CD8-positive, alpha-beta memory T cell (primary cell): ENCODE data around the gene NTM. TPM values are rescaled to one million over a fixed set of nuclear protein-coding genes. Genes with fewer than 3 reads are reported as not detected.

Source experiments
- CTCF ChIA-PET: fragments of 350-600 bp; sonication (Branson Sonifier 250); formaldehyde crosslinking; loops from one replicate; lab custom pipeline; 2021; ENCODE audit warnings: antibody characterized with exemption; lab: Charles Lee
- POLR2A ChIA-PET: fragments of 350-600 bp; sonication (Branson Sonifier 250); formaldehyde crosslinking; loops from one replicate; lab custom pipeline; 2021; ENCODE audit warnings: antibody characterized with exemption; lab: Charles Lee
- DNase-seq, 5 donors: peaks; one replicate each; pipeline versions ENCODE4 v3.0.0 to v3.0.0-alpha.2; 2020 to 2022; ENCODE audit warnings: mixed read lengths in 1 of 5
- H3K27ac ChIP-seq: one replicate; pipeline ENCODE4 v1.7.0; 2013; ENCODE audit warnings: low read depth, mild to moderate bottlenecking, low read length, moderate library complexity
- H3K27me3 ChIP-seq: 2 replicates; pipeline ENCODE4 v1.7.0; 2013; ENCODE audit warnings: low read length, mild to moderate bottlenecking; ENCODE audit not compliant: insufficient read depth, poor library complexity, severe bottlenecking
- H3K36me3 ChIP-seq: 2 replicates; pipeline ENCODE4 v1.7.0; 2013; ENCODE audit warnings: mild to moderate bottlenecking, low read length, moderate library complexity; ENCODE audit not compliant: insufficient read depth
- H3K4me1 ChIP-seq: 2 replicates; pipeline ENCODE4 v1.7.0; 2013; ENCODE audit warnings: mild to moderate bottlenecking, low read length, moderate library complexity; ENCODE audit not compliant: insufficient read depth
- H3K4me3 ChIP-seq: 2 replicates; pipeline ENCODE4 v1.7.0; 2013; ENCODE audit warnings: mild to moderate bottlenecking, low read length
- H3K9me3 ChIP-seq: 2 replicates; pipeline ENCODE4 v1.7.0; 2013; ENCODE audit warnings: mild to moderate bottlenecking, low read length
- H3K27ac Mint-ChIP-seq, 8 donors: one replicate each; pipeline ENCODE4 v1.8.0; 2020 to 2021; ENCODE audit warnings: mixed read lengths in 8 of 8, mild to moderate bottlenecking in 6 of 8, inconsistent platforms in 3 of 8, moderate library complexity in 3 of 8
- H3K27me3 Mint-ChIP-seq, 2 donors: one replicate each; pipeline ENCODE4 v1.8.0; 2020 to 2021; ENCODE audit warnings: mixed read lengths in 2 of 2, mild to moderate bottlenecking in 1 of 2, moderate library complexity in 1 of 2
- H3K36me3 Mint-ChIP-seq, 3 donors: one replicate each; pipeline ENCODE4 v1.8.0; 2020 to 2021; ENCODE audit warnings: mixed read lengths in 3 of 3, inconsistent platforms in 1 of 3, mild to moderate bottlenecking in 1 of 3
- H3K4me1 Mint-ChIP-seq, 3 donors: one replicate each; pipeline ENCODE4 v1.8.0; 2020 to 2021; ENCODE audit warnings: mixed read lengths in 3 of 3, inconsistent platforms in 1 of 3, mild to moderate bottlenecking in 1 of 3
- H3K4me3 Mint-ChIP-seq, 7 donors: one replicate each; pipeline ENCODE4 v1.8.0; 2020 to 2021; ENCODE audit warnings: mixed read lengths in 7 of 7, mild to moderate bottlenecking in 6 of 7, moderate library complexity in 4 of 7, inconsistent platforms in 2 of 7
- H3K9me3 Mint-ChIP-seq, 5 donors: one replicate each; pipeline ENCODE4 v1.8.0; 2020 to 2022; ENCODE audit warnings: mixed read lengths in 5 of 5, mild to moderate bottlenecking in 3 of 5, moderate library complexity in 2 of 5, inconsistent platforms in 1 of 5
- polyA plus RNA-seq: library from polyadenylated mRNA; unstranded; fragments of 300-500 nt; fragmentation: Illumina TruSeq; gene quantifications from one replicate; pipeline ENCODE4 v1.2.3, GENCODE V29; 2021
- total RNA-seq, 2 experiments: library from RNA; stranded (reverse); gene quantifications; one replicate each; pipeline ENCODE4 v1.2.3, GENCODE V29; 2021

The NTM gene
- total and polyA plus RNA-seq, 3 experiments from 2014 or later = not detected

- no peak overlapping the region for H3K27ac Mint-ChIP-seq
- no peaks in the 10 kb centered on the region for H3K36me3 Mint-ChIP-seq
- H3K27me3 Mint-ChIP-seq = peaks cover 0 to 2% of the 10 kb centered on the region in 2 donors
- no peaks in the 10 kb centered on the region for H3K27me3 ChIP-seq
- H3K4me3 ChIP-seq = no peak overlapping the region
- ChIA-PET POLR2A (no interaction called here), CTCF (no interaction called here)
- H3K9me3 ChIP-seq = no peaks in the 10 kb centered on the region
- H3K4me1 Mint-ChIP-seq = no peaks in the 10 kb centered on the region
- peaks cover 0 to 4% (median 1%) of the 10 kb centered on the region in 5 donors for H3K9me3 Mint-ChIP-seq
- H3K4me3 Mint-ChIP-seq = no peak overlapping the region
- H3K36me3 ChIP-seq = no peaks in the 10 kb centered on the region
- no peak for DNase-seq
- H3K27ac ChIP-seq = no peak overlapping the region
- no peaks in the 10 kb centered on the region for H3K4me1 ChIP-seq
Observed at GRCh38 chr11:132035766-132036165, 665.4 kb downstream of the NTM start.

GRCh38 chr11:132036220-132036619 is 665.8 kb downstream of the NTM start:
- no peaks in the 10 kb centered on the region for H3K27me3 ChIP-seq
- DNase-seq = no peak
- ChIA-PET POLR2A (no interaction called here), CTCF (no interaction called here)
- H3K4me1 Mint-ChIP-seq = no peaks in the 10 kb centered on the region
- H3K9me3 ChIP-seq = no peaks in the 10 kb centered on the region
- H3K27ac Mint-ChIP-seq = no peak overlapping the region
- H3K27me3 Mint-ChIP-seq = peaks cover 0 to 2% of the 10 kb centered on the region in 2 donors
- no peaks in the 10 kb centered on the region for H3K36me3 Mint-ChIP-seq
- H3K9me3 Mint-ChIP-seq = peaks cover 0 to 7% (median 1%) of the 10 kb centered on the region in 5 donors
- H3K36me3 ChIP-seq = no peaks in the 10 kb centered on the region
- no peak overlapping the region for H3K4me3 Mint-ChIP-seq
- no peak overlapping the region for H3K4me3 ChIP-seq
- H3K4me1 ChIP-seq = no peaks in the 10 kb centered on the region
- H3K27ac ChIP-seq = no peak overlapping the region

GRCh38 chr11:132036746-132037466 is 666.5 kb downstream of the NTM start:
- Mint-ChIP-seq H3K4me3 (no peak overlapping the region), H3K36me3 (no peaks in the 10 kb centered on the region), H3K9me3 (peaks cover 0 to 7% (median 1%) of the 10 kb centered on the region in 5 donors), H3K4me1 (no peaks in the 10 kb centered on the region), H3K27me3 (peaks cover 0 to 2% of the 10 kb centered on the region in 2 donors), H3K27ac (no peak overlapping the region)
- no peak overlapping the region for H3K27ac ChIP-seq
- ChIA-PET POLR2A (no interaction called here), CTCF (no interaction called here)
- no peak for DNase-seq
- H3K36me3 ChIP-seq = no peaks in the 10 kb centered on the region
- no peaks in the 10 kb centered on the region for H3K27me3 ChIP-seq
- no peaks in the 10 kb centered on the region for H3K4me1 ChIP-seq
- H3K4me3 ChIP-seq = no peak overlapping the region
- H3K9me3 ChIP-seq = no peaks in the 10 kb centered on the region

- no peaks in the 10 kb centered on the region for H3K36me3 ChIP-seq
- H3K4me3 ChIP-seq = no peak overlapping the region
- Mint-ChIP-seq H3K36me3 (no peaks in the 10 kb centered on the region), H3K27me3 (no peaks in the 10 kb centered on the region), H3K4me1 (no peaks in the 10 kb centered on the region), H3K4me3 (no peak overlapping the region), H3K27ac (no peak overlapping the region), H3K9me3 (peaks cover 0 to 7% (median 1%) of the 10 kb centered on the region in 5 donors)
- H3K9me3 ChIP-seq = no peaks in the 10 kb centered on the region
- CTCF ChIA-PET = no interaction called here
- no peaks in the 10 kb centered on the region for H3K27me3 ChIP-seq
- DNase-seq = no peak
- POLR2A ChIA-PET = no interaction called here
- H3K27ac ChIP-seq = no peak overlapping the region
- H3K4me1 ChIP-seq = no peaks in the 10 kb centered on the region
Observed at GRCh38 chr11:132037467-132037862, 667.0 kb downstream of the NTM start.

GRCh38 chr11:132037956-132038355 is 667.5 kb downstream of the NTM start:
- no peaks in the 10 kb centered on the region for H3K36me3 ChIP-seq
- no peak overlapping the region for H3K4me3 ChIP-seq
- no peak overlapping the region for H3K4me3 Mint-ChIP-seq
- peaks cover 0 to 7% (median 1%) of the 10 kb centered on the region in 5 donors for H3K9me3 Mint-ChIP-seq
- CTCF ChIA-PET = no interaction called here
- no peaks in the 10 kb centered on the region for H3K9me3 ChIP-seq
- no peaks in the 10 kb centered on the region for H3K27me3 ChIP-seq
- H3K27ac Mint-ChIP-seq = no peak overlapping the region
- H3K4me1 Mint-ChIP-seq = no peaks in the 10 kb centered on the region
- H3K36me3 Mint-ChIP-seq = no peaks in the 10 kb centered on the region
- POLR2A ChIA-PET = no interaction called here
- DNase-seq = no peak
- no peaks in the 10 kb centered on the region for H3K4me1 ChIP-seq
- no peaks in the 10 kb centered on the region for H3K27me3 Mint-ChIP-seq
- H3K27ac ChIP-seq = no peak overlapping the region

- ChIA-PET CTCF (no interaction called here), POLR2A (no interaction called here)
- Mint-ChIP-seq H3K36me3 (no peaks in the 10 kb centered on the region), H3K4me1 (no peaks in the 10 kb centered on the region), H3K27me3 (no peaks in the 10 kb centered on the region), H3K27ac (no peak overlapping the region), H3K4me3 (no peak overlapping the region), H3K9me3 (peaks cover 0 to 9% (median 1%) of the 10 kb centered on the region in 5 donors)
- no peaks in the 10 kb centered on the region for H3K4me1 ChIP-seq
- H3K27ac ChIP-seq = no peak overlapping the region
- DNase-seq = no peak
- H3K27me3 ChIP-seq = no peaks in the 10 kb centered on the region
- no peak overlapping the region for H3K4me3 ChIP-seq
- H3K9me3 ChIP-seq = no peaks in the 10 kb centered on the region
- no peaks in the 10 kb centered on the region for H3K36me3 ChIP-seq
Observed at GRCh38 chr11:132039521-132039920, 669.1 kb downstream of the NTM start.

- no peak overlapping the region for H3K27ac ChIP-seq
- no peaks in the 10 kb centered on the region for H3K4me1 Mint-ChIP-seq
- ChIA-PET POLR2A (no interaction called here), CTCF (no interaction called here)
- no peaks in the 10 kb centered on the region for H3K9me3 ChIP-seq
- H3K36me3 ChIP-seq = no peaks in the 10 kb centered on the region
- H3K27ac Mint-ChIP-seq = no peak overlapping the region
- no peaks in the 10 kb centered on the region for H3K27me3 ChIP-seq
- no peaks in the 10 kb centered on the region for H3K27me3 Mint-ChIP-seq
- H3K4me3 ChIP-seq = no peak overlapping the region
- H3K4me1 ChIP-seq = no peaks in the 10 kb centered on the region
- H3K36me3 Mint-ChIP-seq = no peaks in the 10 kb centered on the region
- H3K4me3 Mint-ChIP-seq = no peak overlapping the region
- peaks cover 0 to 12% (median 2%) of the 10 kb centered on the region in 5 donors for H3K9me3 Mint-ChIP-seq
- DNase-seq = no peak
Observed at GRCh38 chr11:132042296-132042695, 671.9 kb downstream of the NTM start.

- H3K36me3 Mint-ChIP-seq = no peaks in the 10 kb centered on the region
- ChIA-PET CTCF (no interaction called here), POLR2A (no interaction called here)
- no peaks in the 10 kb centered on the region for H3K27me3 ChIP-seq
- H3K27ac ChIP-seq = no peak overlapping the region
- no peaks in the 10 kb centered on the region for H3K9me3 ChIP-seq
- no peaks in the 10 kb centered on the region for H3K4me1 Mint-ChIP-seq
- H3K4me1 ChIP-seq = no peaks in the 10 kb centered on the region
- H3K4me3 Mint-ChIP-seq = no peak overlapping the region
- H3K4me3 ChIP-seq = no peak overlapping the region
- no peaks in the 10 kb centered on the region for H3K36me3 ChIP-seq
- H3K27me3 Mint-ChIP-seq = no peaks in the 10 kb centered on the region
- H3K27ac Mint-ChIP-seq = no peak overlapping the region
- peaks cover 0 to 11% (median 4%) of the 10 kb centered on the region in 5 donors for H3K9me3 Mint-ChIP-seq
- DNase-seq = no peak
Observed at GRCh38 chr11:132043714-132044113, 673.3 kb downstream of the NTM start.
